Subcutaneous abdominal adipose tissue (tissue), 5 donors: ENCODE data around the gene SPATA31E1.
"Not testable (repeated sequence)": the region's sequence is repeated elsewhere in the genome, so short reads cannot be mapped to it uniquely, and the experiment has no call there.

ENCODE experiments used
- H3K27ac ChIP-seq: one replicate; pipeline ENCODE4 v1.7.0; 2013; ENCODE audit warnings: low read depth, mild to moderate bottlenecking, inconsistent platforms, low read length, moderate library complexity
- H3K27me3 ChIP-seq, 5 donors: one replicate each; pipeline ENCODE4 v1.7.0; 2013; ENCODE audit warnings: low read length in 5 of 5, inconsistent platforms in 1 of 5; ENCODE audit not compliant: control insufficient read depth in 5 of 5, insufficient read depth in 4 of 5
- H3K36me3 ChIP-seq, 5 donors: one replicate each; pipeline ENCODE4 v1.7.0; 2013; ENCODE audit warnings: low read length in 5 of 5; ENCODE audit not compliant: control insufficient read depth in 5 of 5, insufficient read depth in 5 of 5
- H3K4me1 ChIP-seq, 5 donors: one replicate each; pipeline ENCODE4 v1.7.0; 2013; ENCODE audit warnings: low read length in 5 of 5, mild to moderate bottlenecking in 3 of 5, moderate library complexity in 1 of 5; ENCODE audit not compliant: control insufficient read depth in 5 of 5, insufficient read depth in 5 of 5
- H3K4me3 ChIP-seq, 5 donors: one replicate each; pipeline ENCODE4 v1.7.0; 2013; ENCODE audit warnings: low read length in 5 of 5, low read depth in 1 of 5
- H3K9ac ChIP-seq, 5 donors: one replicate each; pipeline ENCODE4 v1.7.0; 2013; ENCODE audit warnings: low read length in 5 of 5, mild to moderate bottlenecking in 4 of 5, moderate library complexity in 3 of 5
- H3K9me3 ChIP-seq, 5 donors: one replicate each; pipeline ENCODE4 v1.7.0; 2013; ENCODE audit warnings: low read length in 5 of 5; ENCODE audit not compliant: control insufficient read depth in 5 of 5
- donor health status: healthy.
- donor health status: healthy.
- donor health status: healthy.
- donor health status: healthy.
- donor health status: healthy.

Gene SPATA31E1

GRCh38 chr9:87882627-87883026 is at the start of gene SPATA31E1:
TSS of gene SPATA31E1 (plus strand) at chr9:87882877. CDS start at chr9:87882892, 15 bp downstream.
- Histone ChIP-seq H3K4me3 (no peak within 1 kb of the TSS), H3K9ac (no peak within 1 kb of the TSS), H3K27me3 (peaks cover 0 to 13% (median 5%) of the 10 kb centered on the region in 5 donors), H3K27ac (no peak within 1 kb of the TSS), H3K36me3 (no peaks in the 10 kb centered on the region), H3K9me3 (peaks cover 0 to 8% (median 0%) of the 10 kb centered on the region in 5 donors), H3K4me1 (no peaks in the 10 kb centered on the region)

GRCh38 chr9:87834357-87834756 is 48.3 kb upstream of the SPATA31E1 start:
- H3K27ac ChIP-seq, result no peak overlapping the region
- H3K36me3 ChIP-seq, result no peaks in the 10 kb centered on the region
- no peaks in the 10 kb centered on the region for H3K9me3 ChIP-seq
- peaks cover 0 to 7% (median 5%) of the 10 kb centered on the region in 5 donors for H3K27me3 ChIP-seq
- no peak overlapping the region for H3K4me3 ChIP-seq
- peaks cover 0 to 6% (median 0%) of the 10 kb centered on the region in 5 donors for H3K4me1 ChIP-seq
- no peak overlapping the region for H3K9ac ChIP-seq

GRCh38 chr9:87836536-87836935 is 46.1 kb upstream of the SPATA31E1 start:
- H3K36me3 ChIP-seq, result no peaks in the 10 kb centered on the region
- H3K9me3 ChIP-seq, result no peaks in the 10 kb centered on the region
- H3K4me3 ChIP-seq, result no peak overlapping the region
- H3K27me3 ChIP-seq, result peaks cover 0 to 7% (median 5%) of the 10 kb centered on the region in 5 donors
- peaks cover 0 to 6% (median 0%) of the 10 kb centered on the region in 5 donors for H3K4me1 ChIP-seq
- H3K9ac ChIP-seq, result no peak overlapping the region
- no peak overlapping the region for H3K27ac ChIP-seq

- peaks cover 0 to 6% (median 0%) of the 10 kb centered on the region in 5 donors for H3K4me1 ChIP-seq
- no peak overlapping the region for H3K27ac ChIP-seq
- H3K27me3 ChIP-seq, result peaks cover 0 to 7% (median 5%) of the 10 kb centered on the region in 5 donors
Observed at GRCh38 chr9:87836951-87837705, 45.5 kb upstream of the SPATA31E1 start.

GRCh38 chr9:87840134-87840533 is 42.5 kb upstream of the SPATA31E1 start:
- peaks cover 0 to 2% (median 0%) of the 10 kb centered on the region in 5 donors for H3K4me1 ChIP-seq
- no peak overlapping the region for H3K4me3 ChIP-seq
- H3K9ac ChIP-seq, result no peak overlapping the region
- no peak overlapping the region for H3K27ac ChIP-seq
- H3K36me3 ChIP-seq, result no peaks in the 10 kb centered on the region
- peaks cover 0 to 6% (median 0%) of the 10 kb centered on the region in 5 donors for H3K27me3 ChIP-seq
- H3K9me3 ChIP-seq, result no peaks in the 10 kb centered on the region

More at GRCh38 chr9:87836951-87837705, 45.5 kb upstream of the SPATA31E1 start:
- no peak overlapping the region for H3K9ac ChIP-seq
- no peaks in the 10 kb centered on the region for H3K36me3 ChIP-seq
- H3K9me3 ChIP-seq, result no peaks in the 10 kb centered on the region
- no peak overlapping the region for H3K4me3 ChIP-seq

GRCh38 chr9:87842878-87843585 is 39.6 kb upstream of the SPATA31E1 start:
- Histone ChIP-seq H3K4me1 (no peaks in the 10 kb centered on the region), H3K36me3 (no peaks in the 10 kb centered on the region), H3K9ac (no peak overlapping the region), H3K4me3 (no peak overlapping the region), H3K27ac (no peak overlapping the region), H3K27me3 (peaks cover 0 to 2% (median 0%) of the 10 kb centered on the region in 5 donors), H3K9me3 (no peaks in the 10 kb centered on the region)

- no peaks in the 10 kb centered on the region for H3K4me1 ChIP-seq
- H3K27ac ChIP-seq, result no peak overlapping the region
- no peaks in the 10 kb centered on the region for H3K36me3 ChIP-seq
- no peaks in the 10 kb centered on the region for H3K9me3 ChIP-seq
- H3K9ac ChIP-seq, result no peak overlapping the region
- peaks cover 0 to 2% (median 0%) of the 10 kb centered on the region in 5 donors for H3K27me3 ChIP-seq
- no peak overlapping the region for H3K4me3 ChIP-seq
Observed at GRCh38 chr9:87844506-87844905, 38.2 kb upstream of the SPATA31E1 start.

GRCh38 chr9:87847817-87848216 is 34.9 kb upstream of the SPATA31E1 start:
- not testable (repeated sequence) for H3K36me3 ChIP-seq, H3K4me1 ChIP-seq, H3K27ac ChIP-seq, H3K4me3 ChIP-seq, H3K9me3 ChIP-seq, H3K9ac ChIP-seq, H3K27me3 ChIP-seq

GRCh38 chr9:87849144-87849758 is 33.4 kb upstream of the SPATA31E1 start:
- H3K4me3 ChIP-seq, result no peak overlapping the region
- no peaks in the 10 kb centered on the region for H3K4me1 ChIP-seq
- H3K27ac ChIP-seq, result no peak overlapping the region
- H3K36me3 ChIP-seq, result no peaks in the 10 kb centered on the region
- H3K9ac ChIP-seq, result no peak overlapping the region
- H3K9me3 ChIP-seq, result no peaks in the 10 kb centered on the region
- H3K27me3 ChIP-seq, result peaks cover 0 to 2% (median 0%) of the 10 kb centered on the region in 5 donors

- no peak overlapping the region for H3K27ac ChIP-seq
- H3K9me3 ChIP-seq, result no peaks in the 10 kb centered on the region
- no peaks in the 10 kb centered on the region for H3K36me3 ChIP-seq
- no peaks in the 10 kb centered on the region for H3K4me1 ChIP-seq
- no peaks in the 10 kb centered on the region for H3K27me3 ChIP-seq
- H3K4me3 ChIP-seq, result no peak overlapping the region
- no peak overlapping the region for H3K9ac ChIP-seq
Observed at GRCh38 chr9:87850391-87850790, 32.3 kb upstream of the SPATA31E1 start.
